GM23338 (cell line): ENCODE measurements around the gene UQCRC1. TPM values are rescaled to one million over a fixed set of nuclear protein-coding genes. Genes with fewer than 3 reads are reported as not detected.

Source experiments
- ATAC-seq: fragments of 200-7000 bp; cut with Tn5 transposase; 3 replicates; pipeline ENCODE4 v1.9.1; 2020
- DNase-seq: peaks from one replicate; pipeline ENCODE4 v3.0.0-alpha.2; 2015; ENCODE audit warnings: low spot score
- H2AFZ ChIP-seq: fragments of 200-600 bp; sonication (generic); 2 replicates; pipeline ENCODE4 v1.8.0; 2016; ENCODE audit warnings: antibody characterized with exemption, mild to moderate bottlenecking, moderate library complexity
- H3F3A ChIP-seq: fragments of 200-600 bp; sonication (generic); replicated peaks from 2 replicates; pipeline ENCODE4 v1.8.0; 2017; ENCODE audit warnings: antibody characterized with exemption, mixed run types, low read depth
- H3K27ac ChIP-seq: fragments of 200-600 bp; sonication (generic); 2 replicates; pipeline ENCODE4 v1.6.1; 2016; ENCODE audit warnings: low read depth
- H3K27me3 ChIP-seq: fragments of 200-600 bp; sonication (generic); 2 replicates; pipeline ENCODE4 v1.8.0; 2016; ENCODE audit warnings: mild to moderate bottlenecking, mixed run types, moderate library complexity; ENCODE audit not compliant: insufficient read depth
- H3K36me3 ChIP-seq: fragments of 200-600 bp; sonication (generic); 2 replicates; pipeline ENCODE4 v1.8.0; 2016; ENCODE audit warnings: mild to moderate bottlenecking; ENCODE audit not compliant: insufficient read depth
- H3K4me1 ChIP-seq: fragments of 200-600 bp; sonication (generic); 2 replicates; pipeline ENCODE4 v1.8.0; 2016; ENCODE audit warnings: mild to moderate bottlenecking, moderate library complexity; ENCODE audit not compliant: insufficient read depth
- H3K4me2 ChIP-seq: fragments of 200-600 bp; sonication (generic); 2 replicates; pipeline ENCODE4 v1.7.1; 2017; ENCODE audit warnings: mixed run types
- H3K4me3 ChIP-seq: fragments of 200-600 bp; sonication (generic); 2 replicates; pipeline ENCODE4 v1.6.1; 2016; ENCODE audit warnings: mixed run types
- H3K79me2 ChIP-seq: fragments of 200-600 bp; sonication (generic); replicated peaks from 2 replicates; pipeline ENCODE4 v1.8.0; 2017; ENCODE audit warnings: mild to moderate bottlenecking; ENCODE audit not compliant: insufficient read depth
- H3K9me2 ChIP-seq: fragments of 200-600 bp; sonication (generic); 2 replicates; pipeline ENCODE4 v1.8.0; 2017; ENCODE audit not compliant: insufficient read depth
- H4K20me1 ChIP-seq: fragments of 200-600 bp; sonication (generic); replicated peaks from 2 replicates; pipeline ENCODE4 v1.8.0; 2017; ENCODE audit warnings: mild to moderate bottlenecking; ENCODE audit not compliant: insufficient read depth
- H3K27ac Mint-ChIP-seq: 2 replicates; pipeline ENCODE4 v1.8.0; 2020; ENCODE audit warnings: inconsistent platforms, mild to moderate bottlenecking, moderate library complexity, mixed read lengths
- H3K27me3 Mint-ChIP-seq: 3 replicates; pipeline ENCODE4 v1.8.0; 2022; ENCODE audit warnings: low read depth, mild to moderate bottlenecking, moderate library complexity, mixed read lengths, inconsistent platforms; ENCODE audit not compliant: insufficient read depth, poor library complexity
- H3K36me3 Mint-ChIP-seq: 3 replicates; pipeline ENCODE4 v1.8.0; 2021; ENCODE audit warnings: low read depth, mild to moderate bottlenecking, inconsistent platforms, moderate library complexity, mixed read lengths
- H3K4me1 Mint-ChIP-seq: 3 replicates; pipeline ENCODE4 v1.8.0; 2020; ENCODE audit warnings: mild to moderate bottlenecking, inconsistent platforms, mixed read lengths
- H3K4me3 Mint-ChIP-seq: 3 replicates; pipeline ENCODE4 v1.8.0; 2021; ENCODE audit warnings: moderate library complexity, mild to moderate bottlenecking, inconsistent platforms, mixed read lengths
- H3K9me3 Mint-ChIP-seq: 3 replicates; pipeline ENCODE4 v1.8.0; 2020; ENCODE audit warnings: moderate library complexity, mild to moderate bottlenecking, inconsistent platforms, mixed read lengths
- CREB1 ChIP-seq: fragments of 250-450 bp; sonication (Bioruptor Pico); IDR thresholded peaks from 2 replicates; pipeline ENCODE4 v1.5.0; 2020; ENCODE audit warnings: low read depth, mild to moderate bottlenecking, moderate library complexity
- CTCF ChIP-seq, 2 experiments: fragments of 200-600 bp in 1 of 2; sonication (generic) in 1 of 2; conservative IDR thresholded peaks; 2 replicates each; pipeline versions ENCODE4 v1.5.1 to v1.6.1; 2016 to 2017; ENCODE audit warnings: antibody characterized with exemption in 2 of 2, low read depth in 2 of 2, mild to moderate bottlenecking in 2 of 2, moderate library complexity in 1 of 2
- ETS1 ChIP-seq: IDR thresholded peaks from 2 replicates; pipeline ENCODE4 v1.6.1; 2016; ENCODE audit warnings: antibody characterized with exemption
- EZH2phosphoT487 ChIP-seq: fragments of 200-600 bp; sonication (generic); IDR thresholded peaks from one replicate; pipeline ENCODE4 v1.8.1; 2018; ENCODE audit warnings: antibody characterized with exemption; ENCODE audit not compliant: unreplicated experiment
- POLR2AphosphoS5 ChIP-seq: IDR thresholded peaks from 2 replicates; pipeline ENCODE4 v1.6.1; 2016; ENCODE audit warnings: antibody characterized with exemption, low read depth
- STAT1 ChIP-seq: IDR thresholded peaks from one replicate; pipeline ENCODE4 v1.6.1; 2016; ENCODE audit warnings: antibody characterized with exemption; ENCODE audit not compliant: unreplicated experiment
- ZNF114 ChIP-seq: fragments of 250-450 bp; sonication (Bioruptor Pico); IDR thresholded peaks from 2 replicates; pipeline ENCODE4 v1.5.0; 2020; ENCODE audit warnings: mild to moderate bottlenecking, moderate library complexity
- polyA plus RNA-seq: library from polyadenylated mRNA; unstranded; fragments of >200 nt; fragmentation: Nextera tagmentation; extraction: Ambion mirVana; gene quantifications from 2 replicates; pipeline ENCODE4 v1.2.1, GENCODE V29; 2016
- total RNA-seq: library from RNA; depleted of rRNA; stranded (reverse); fragments of >200 nt; shearing (Covaris generic); gene quantifications from 2 replicates; pipeline ENCODE4 v1.2.3, GENCODE V29; 2014
- TF ChIP-seq, protein P1 (sequence below): IDR thresholded peaks from one replicate; pipeline ENCODE4 v1.6.1; 2018; ENCODE audit warnings: antibody characterized with exemption; ENCODE audit not compliant: unreplicated experiment

Gene UQCRC1
- total and polyA plus RNA-seq, 2 experiments from 2014 or later = 232 to 439 TPM

DNA sequence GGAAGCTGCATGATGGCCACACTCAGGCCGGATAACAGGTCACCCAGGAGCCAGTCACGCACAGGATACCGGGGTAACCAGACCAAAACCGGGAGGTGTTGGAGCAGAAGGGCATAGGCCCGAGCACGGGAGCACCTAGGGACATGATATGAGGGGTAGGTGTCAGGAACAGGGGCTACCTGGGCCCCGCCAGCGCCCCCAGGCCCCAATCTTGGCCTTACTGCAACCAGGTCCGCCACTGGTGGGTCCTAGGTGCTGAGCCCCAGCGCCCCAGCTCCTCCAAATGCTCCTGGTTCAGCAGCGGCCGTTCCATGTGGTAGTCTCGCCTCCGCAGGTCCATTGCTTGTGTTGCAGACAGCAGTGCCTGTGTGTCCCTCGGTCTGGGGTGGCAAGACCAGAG, 23.8 kb upstream of the UQCRC1 start (continued):
- TF ChIP-seq, protein P1, sequence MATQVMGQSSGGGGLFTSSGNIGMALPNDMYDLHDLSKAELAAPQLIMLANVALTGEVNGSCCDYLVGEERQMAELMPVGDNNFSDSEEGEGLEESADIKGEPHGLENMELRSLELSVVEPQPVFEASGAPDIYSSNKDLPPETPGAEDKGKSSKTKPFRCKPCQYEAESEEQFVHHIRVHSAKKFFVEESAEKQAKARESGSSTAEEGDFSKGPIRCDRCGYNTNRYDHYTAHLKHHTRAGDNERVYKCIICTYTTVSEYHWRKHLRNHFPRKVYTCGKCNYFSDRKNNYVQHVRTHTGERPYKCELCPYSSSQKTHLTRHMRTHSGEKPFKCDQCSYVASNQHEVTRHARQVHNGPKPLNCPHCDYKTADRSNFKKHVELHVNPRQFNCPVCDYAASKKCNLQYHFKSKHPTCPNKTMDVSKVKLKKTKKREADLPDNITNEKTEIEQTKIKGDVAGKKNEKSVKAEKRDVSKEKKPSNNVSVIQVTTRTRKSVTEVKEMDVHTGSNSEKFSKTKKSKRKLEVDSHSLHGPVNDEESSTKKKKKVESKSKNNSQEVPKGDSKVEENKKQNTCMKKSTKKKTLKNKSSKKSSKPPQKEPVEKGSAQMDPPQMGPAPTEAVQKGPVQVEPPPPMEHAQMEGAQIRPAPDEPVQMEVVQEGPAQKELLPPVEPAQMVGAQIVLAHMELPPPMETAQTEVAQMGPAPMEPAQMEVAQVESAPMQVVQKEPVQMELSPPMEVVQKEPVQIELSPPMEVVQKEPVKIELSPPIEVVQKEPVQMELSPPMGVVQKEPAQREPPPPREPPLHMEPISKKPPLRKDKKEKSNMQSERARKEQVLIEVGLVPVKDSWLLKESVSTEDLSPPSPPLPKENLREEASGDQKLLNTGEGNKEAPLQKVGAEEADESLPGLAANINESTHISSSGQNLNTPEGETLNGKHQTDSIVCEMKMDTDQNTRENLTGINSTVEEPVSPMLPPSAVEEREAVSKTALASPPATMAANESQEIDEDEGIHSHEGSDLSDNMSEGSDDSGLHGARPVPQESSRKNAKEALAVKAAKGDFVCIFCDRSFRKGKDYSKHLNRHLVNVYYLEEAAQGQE = no peak
- no peak for TF ChIP-seq CREB1 (CRISPR knock-in tag)

DNA sequence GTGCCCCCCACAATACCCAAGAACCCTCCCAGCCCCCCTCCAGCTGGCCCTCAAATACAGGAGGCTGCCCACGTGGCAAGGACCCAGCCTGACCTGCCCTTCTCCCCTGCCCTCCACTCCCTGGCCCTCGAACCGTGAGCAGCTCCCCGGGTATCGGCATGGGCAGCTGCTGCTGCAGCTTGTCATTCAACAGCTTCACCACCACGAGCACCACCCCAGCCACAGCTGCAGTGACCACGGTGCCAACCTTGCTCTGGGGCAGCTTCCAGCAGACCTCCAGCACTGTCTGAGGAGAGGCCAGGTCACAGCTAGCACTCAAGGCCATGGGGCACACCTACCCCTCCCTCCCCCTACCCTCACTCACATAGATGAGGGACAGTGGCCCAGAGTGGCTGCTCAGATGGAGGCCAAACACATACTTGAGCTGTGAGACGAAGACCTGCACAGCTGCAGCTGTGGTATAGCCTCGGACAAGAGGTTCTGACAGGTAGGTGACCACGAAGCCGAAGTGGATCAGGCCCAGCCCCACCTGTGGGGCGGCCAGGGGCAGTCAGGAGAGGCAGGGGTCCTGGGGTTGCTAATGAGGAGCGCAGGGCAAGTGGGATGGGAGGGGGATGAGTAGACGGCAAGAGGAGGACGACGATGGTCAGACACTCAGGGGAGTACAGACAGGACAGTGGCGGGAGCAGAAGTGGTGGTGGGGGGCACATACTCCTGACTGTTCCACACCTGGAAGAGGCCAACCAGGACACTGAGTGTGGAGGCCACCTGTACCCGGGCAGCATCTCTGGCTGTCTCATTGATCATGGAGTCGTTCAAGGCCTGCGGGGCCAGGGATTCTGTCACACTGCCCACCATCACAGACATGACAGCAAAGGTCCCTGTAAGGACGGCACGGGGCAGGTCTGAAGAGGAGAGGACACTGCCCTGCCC, 22.3 kb upstream of the UQCRC1 start:
- H3K9me2 ChIP-seq = no peaks in the 10 kb centered on the region
- H2AFZ ChIP-seq = no peak overlapping the region
- peaks cover 17% of the 10 kb centered on the region for H3K4me1 Mint-ChIP-seq
- peaks cover 3% of the 10 kb centered on the region; the same call in 1 of the 2 replicates for H3F3A ChIP-seq
- H3K4me2 ChIP-seq = no peak overlapping the region
- H3K4me3 ChIP-seq = no peak overlapping the region
- H3K36me3 ChIP-seq = peaks cover 11% of the 10 kb centered on the region; the same call in 1 of the 2 replicates
- H4K20me1 ChIP-seq = peaks cover 5% of the 10 kb centered on the region
- DNase-seq = no peak
- H3K4me1 ChIP-seq = peaks cover 7% of the 10 kb centered on the region
- peaks cover 53% of the 10 kb centered on the region for H3K36me3 Mint-ChIP-seq
- peaks cover 10% of the 10 kb centered on the region for H3K79me2 ChIP-seq
- ATAC-seq = no peak
- H3K27ac ChIP-seq = no peak overlapping the region
- H3K27me3 Mint-ChIP-seq = peaks cover 9% of the 10 kb centered on the region
- no peak overlapping the region for H3K4me3 Mint-ChIP-seq
- H3K27me3 ChIP-seq = no peaks in the 10 kb centered on the region
- no peak overlapping the region for H3K27ac Mint-ChIP-seq
- no peak for TF ChIP-seq CREB1 (CRISPR knock-in tag)
- H3K9me3 Mint-ChIP-seq = no peaks in the 10 kb centered on the region

DNA sequence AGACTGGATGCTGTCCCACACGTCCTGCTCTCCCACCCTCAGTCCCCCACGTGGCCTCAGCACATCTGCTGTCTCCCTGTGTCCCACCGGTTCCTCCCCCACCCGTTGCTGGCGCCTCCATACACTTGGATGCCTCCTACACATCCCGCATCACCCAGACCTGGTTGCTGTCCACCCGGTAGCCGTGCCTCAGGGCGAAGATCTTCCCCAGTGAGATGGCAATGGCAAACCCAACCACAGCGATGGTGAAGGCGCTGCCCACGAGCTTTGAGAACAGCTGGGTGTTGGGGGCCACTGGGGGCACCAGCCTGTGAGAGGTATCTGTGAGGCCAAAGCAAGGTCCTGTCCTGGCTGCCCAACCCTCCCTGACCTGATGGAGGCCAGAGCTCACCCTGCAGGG, 21.4 kb upstream of the UQCRC1 start:
- no peaks in the 10 kb centered on the region; the same call in 1 of the 2 replicates for H3K4me1 ChIP-seq
- H3K36me3 ChIP-seq = peaks cover 11% of the 10 kb centered on the region; the same call in 1 of the 2 replicates

More for the DNA sequence above, 21.4 kb upstream of the UQCRC1 start:
- H3K4me3 Mint-ChIP-seq = no peak overlapping the region
- no peak for ATAC-seq
- no peak for DNase-seq
- Histone ChIP-seq H3K79me2 (peaks cover 10% of the 10 kb centered on the region), H3K27me3 (no peaks in the 10 kb centered on the region), H4K20me1 (peaks cover 5% of the 10 kb centered on the region), H3F3A (peaks cover under 1% of the 10 kb centered on the region; the same call in 1 of the 2 replicates), H3K4me3 (no peak overlapping the region), H3K27ac (no peak overlapping the region), H3K4me2 (no peak overlapping the region), H2AFZ (no peak overlapping the region), H3K9me2 (no peaks in the 10 kb centered on the region)
- peaks cover 9% of the 10 kb centered on the region; the same call in 2 of the 3 replicates for H3K4me1 Mint-ChIP-seq
- peaks cover 9% of the 10 kb centered on the region for H3K27me3 Mint-ChIP-seq
- no peaks in the 10 kb centered on the region for H3K9me3 Mint-ChIP-seq
- TF ChIP-seq, protein P1 = no peak
- TF ChIP-seq POLR2AphosphoS5 = no peak
- no peak for TF ChIP-seq CTCF (conservative IDR thresholded peaks at IDR 0.05; ENCODE audit: low read depth in 2 of 2)
- TF ChIP-seq STAT1 = no peak
- TF ChIP-seq ETS1 = no peak
- no peak for TF ChIP-seq CREB1 (CRISPR knock-in tag)
- no peak for TF ChIP-seq EZH2phosphoT487
- no peak for TF ChIP-seq ZNF114 (CRISPR knock-in tag)
- no peak overlapping the region for H3K27ac Mint-ChIP-seq
- H3K36me3 Mint-ChIP-seq = peaks cover 60% of the 10 kb centered on the region
